HG03097 (cell line): Measurements from ENCODE around the gene HTR2A.
A peak's percentile ranks its signal among the peaks of the same experiment; 100 is the strongest.
"Not testable (repeated sequence)": the region's sequence is repeated elsewhere in the genome, so short reads cannot be mapped to it uniquely, and the experiment has no call there.

Experiments used
- ATAC-seq: cut with Tn5 transposase; IDR thresholded peaks from one replicate; pipeline ENCODE4 v1.9.1; 2021; ENCODE audit not compliant: unreplicated experiment, low FRiP score

HTR2A gene

DNA sequence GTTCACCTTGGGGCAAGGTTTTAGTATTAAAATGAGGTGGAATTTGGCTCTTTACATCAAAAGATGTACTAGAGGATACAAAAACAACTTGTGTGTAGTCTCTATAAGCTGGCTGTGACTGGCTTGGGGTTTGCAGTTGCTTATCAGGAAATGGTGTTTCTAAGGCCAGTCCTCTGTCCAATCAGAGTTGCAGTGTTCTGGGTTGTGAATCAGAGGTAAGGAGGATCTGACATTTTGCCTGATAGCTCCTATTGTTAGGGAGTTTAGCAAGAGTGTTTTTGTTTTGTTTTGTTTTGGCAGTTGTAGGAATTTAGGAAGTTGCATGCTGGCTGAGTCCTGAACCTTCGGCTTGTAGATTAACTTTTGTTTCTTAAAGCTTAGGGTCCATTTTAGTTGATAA is 79.8 kb downstream of the HTR2A start:
- no peak for ATAC-seq

DNA sequence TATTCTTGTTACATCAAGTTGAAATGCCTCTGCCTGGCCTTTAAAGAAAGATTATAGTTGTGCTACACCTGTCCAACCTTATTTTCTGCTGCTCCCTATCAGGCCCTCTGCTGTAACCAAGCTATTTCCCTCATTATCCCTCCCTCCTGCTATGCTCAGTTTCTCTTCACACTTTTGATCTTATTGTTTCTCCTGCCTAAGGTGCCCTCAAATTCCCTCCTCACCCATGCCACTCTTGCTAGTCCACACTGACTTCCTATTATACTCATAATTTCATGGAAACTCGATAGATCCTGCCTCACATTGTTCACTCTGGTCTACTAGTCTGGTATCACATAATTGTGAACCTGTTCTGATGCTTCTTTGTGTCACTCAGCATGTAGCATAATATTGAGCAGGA is 80.5 kb downstream of the HTR2A start:
- no peak for ATAC-seq

DNA sequence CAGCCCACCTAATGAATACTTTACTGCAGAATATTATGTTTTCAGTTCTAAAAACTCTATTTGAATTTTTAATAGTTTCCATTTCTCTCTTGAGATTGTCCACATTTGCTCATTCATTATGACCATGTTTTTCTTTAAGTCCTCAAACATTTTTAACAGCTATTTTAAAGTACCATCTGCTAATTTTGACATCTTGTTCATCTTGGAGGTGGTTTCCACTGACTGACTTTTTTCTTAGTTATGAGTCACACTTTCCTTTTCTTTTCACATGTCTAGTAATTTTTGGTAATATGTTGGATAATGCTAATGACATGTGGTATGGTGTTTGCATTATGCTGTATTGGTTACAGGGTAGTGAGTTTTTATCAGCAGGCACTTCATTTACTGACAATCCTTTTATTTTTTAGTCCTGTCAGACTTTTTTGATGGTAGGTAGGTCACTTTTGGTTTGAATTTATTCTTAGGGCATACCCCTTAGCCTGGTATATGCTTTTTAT is 84.5 kb downstream of the HTR2A start:
- ATAC-seq = no peak

DNA sequence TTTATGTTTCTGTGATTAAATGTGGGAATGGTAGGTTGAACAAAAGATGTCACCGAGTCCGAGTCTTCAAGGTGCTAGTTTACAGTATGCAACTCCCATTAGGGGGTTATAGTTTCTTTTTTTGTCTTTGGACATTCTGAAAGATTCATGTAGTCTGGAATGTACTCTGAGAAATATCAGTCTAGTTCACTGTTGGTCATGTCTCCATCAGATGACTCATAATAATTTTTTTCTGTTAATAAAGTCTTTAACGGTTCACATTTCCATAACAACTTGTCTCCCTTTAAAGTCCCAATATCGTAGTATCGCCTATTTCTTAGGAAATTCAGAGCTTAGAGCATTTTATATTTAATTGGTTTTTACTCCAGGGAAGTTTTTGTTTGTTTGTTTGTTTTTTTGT is 86.4 kb downstream of the HTR2A start:
- ATAC-seq = no peak

DNA sequence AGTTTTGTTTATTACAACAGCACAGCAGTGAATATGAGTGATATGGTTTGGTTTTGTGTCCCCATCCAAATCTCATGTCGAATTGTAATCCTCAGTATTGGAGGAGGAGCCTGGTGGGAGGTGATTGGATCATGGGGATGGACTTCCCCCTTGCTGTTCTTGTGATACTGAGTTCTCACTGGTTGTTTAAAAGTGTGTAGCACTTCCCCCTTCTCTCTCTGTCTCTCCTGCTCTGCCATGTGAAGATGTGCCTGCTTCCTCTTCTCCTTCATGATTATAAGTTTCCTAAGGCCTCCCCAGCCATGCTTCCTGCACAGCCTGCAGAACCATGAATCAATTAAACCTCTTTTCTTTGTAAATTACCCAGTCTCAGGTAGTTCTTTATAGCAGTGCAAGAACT is 91.9 kb downstream of the HTR2A start:
- not testable (repeated sequence) for ATAC-seq

DNA sequence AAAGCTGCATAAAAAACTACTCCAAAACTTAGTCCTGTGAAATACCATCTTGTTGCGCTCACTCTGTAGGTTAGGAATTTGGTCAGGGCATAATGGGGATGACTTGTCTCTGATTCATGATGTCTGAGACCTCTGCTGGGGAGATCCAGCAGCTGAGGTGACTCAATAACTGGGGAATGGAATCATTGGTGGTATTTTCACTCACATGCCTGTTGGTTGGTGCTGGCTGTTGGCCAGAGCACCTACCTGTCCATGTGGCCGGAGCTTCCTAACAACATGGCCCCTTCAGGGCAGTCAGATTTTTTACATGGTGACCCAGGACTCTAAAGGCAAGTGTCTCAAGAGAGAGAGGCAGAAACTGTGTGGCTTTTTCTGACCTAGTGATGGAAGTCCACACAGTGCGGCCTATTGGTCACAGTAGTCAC is 92.5 kb downstream of the HTR2A start:
- no peak for ATAC-seq

DNA sequence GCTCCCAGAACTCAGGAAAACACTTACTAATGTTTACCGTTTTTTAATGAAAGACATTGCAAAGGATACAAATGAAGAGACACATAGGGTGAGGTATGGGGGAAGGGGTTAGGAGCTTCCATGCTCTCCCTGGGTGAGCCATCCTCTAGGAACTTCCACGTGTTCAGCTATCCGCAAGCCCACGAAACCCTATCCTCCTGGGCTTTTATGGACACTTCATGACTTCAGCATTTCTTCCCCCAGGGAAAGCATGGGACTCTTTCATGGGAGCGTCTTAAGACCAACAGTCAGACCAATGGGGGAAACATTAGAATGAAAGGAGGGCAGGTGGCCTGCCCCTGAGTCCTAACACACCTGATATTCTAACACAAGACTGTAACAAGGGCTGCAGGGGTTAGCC is 93.3 kb downstream of the HTR2A start:
- ATAC-seq = no peak

DNA sequence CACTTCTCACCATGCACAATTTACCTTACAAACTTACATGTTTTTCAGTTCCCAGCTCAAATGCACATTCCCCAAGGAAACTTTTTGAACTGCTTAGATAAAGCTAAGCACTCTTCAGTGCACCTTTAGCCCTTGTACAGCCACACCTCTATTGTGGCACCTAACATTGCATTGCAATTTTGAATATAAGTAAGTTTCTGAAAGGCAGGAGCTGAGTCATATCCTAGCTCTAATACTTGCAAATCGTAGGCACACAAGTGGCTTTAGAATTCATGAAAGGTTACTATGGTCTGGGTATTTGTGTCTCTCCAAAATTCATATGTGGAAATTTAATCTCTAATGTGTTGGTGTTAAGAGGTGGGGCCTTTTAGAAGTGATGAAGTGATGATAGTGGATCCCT is 95.0 kb downstream of the HTR2A start:
- ATAC-seq = no peak

DNA sequence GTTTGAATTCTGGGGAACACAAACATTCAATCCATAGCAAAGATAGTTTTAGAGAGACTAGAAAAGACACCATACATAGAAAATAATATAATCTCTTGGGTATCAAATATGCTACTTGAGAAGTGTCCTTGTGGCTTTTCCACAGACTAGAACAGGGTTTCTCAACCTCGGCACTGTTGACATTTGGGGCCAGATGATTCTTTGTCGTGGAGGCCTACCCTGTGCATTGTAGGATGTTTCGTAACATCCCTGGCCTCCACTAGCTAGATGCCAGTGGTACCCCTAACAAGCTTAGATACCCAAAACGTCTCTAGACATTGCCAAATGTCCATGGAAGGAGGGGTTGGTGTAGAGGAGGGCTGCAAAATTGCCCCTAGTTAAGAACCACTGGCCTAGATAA is 97.7 kb downstream of the HTR2A start:
- no peak for ATAC-seq

DNA sequence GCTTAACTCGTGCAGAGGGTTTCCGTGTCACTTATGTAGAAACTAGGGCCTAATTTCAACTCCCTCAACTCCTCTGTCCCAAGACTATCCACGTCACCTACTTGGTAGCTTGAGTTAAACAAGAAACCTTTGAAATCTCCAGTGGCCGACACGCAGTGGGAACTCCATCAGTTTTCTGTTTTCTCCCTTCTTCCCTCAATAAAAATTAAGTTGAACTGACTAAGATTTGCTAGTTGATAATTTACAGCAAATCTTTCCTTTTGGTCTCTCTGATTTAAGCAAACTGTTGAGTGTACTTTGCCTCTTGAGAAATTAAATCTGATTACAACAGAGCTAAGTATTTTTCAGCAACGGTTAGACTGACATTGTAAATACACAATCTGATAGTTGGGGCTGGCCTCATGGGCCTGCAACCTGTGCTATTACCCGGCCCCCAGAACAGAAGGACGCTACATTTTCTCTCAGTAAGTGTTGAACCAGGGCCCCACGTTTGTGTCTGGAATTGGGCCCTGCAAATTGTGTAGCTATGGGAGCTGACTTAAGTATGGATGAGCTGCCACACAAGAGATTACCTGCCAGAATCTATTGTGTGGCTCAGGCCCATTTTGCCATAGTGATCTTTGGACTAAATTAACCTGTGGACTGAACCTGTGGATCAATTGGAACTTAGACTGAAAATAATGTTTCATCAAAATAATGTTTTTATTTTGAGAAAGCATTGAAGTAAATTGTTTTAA is 99.2 kb downstream of the HTR2A start:
- no peak for ATAC-seq

DNA sequence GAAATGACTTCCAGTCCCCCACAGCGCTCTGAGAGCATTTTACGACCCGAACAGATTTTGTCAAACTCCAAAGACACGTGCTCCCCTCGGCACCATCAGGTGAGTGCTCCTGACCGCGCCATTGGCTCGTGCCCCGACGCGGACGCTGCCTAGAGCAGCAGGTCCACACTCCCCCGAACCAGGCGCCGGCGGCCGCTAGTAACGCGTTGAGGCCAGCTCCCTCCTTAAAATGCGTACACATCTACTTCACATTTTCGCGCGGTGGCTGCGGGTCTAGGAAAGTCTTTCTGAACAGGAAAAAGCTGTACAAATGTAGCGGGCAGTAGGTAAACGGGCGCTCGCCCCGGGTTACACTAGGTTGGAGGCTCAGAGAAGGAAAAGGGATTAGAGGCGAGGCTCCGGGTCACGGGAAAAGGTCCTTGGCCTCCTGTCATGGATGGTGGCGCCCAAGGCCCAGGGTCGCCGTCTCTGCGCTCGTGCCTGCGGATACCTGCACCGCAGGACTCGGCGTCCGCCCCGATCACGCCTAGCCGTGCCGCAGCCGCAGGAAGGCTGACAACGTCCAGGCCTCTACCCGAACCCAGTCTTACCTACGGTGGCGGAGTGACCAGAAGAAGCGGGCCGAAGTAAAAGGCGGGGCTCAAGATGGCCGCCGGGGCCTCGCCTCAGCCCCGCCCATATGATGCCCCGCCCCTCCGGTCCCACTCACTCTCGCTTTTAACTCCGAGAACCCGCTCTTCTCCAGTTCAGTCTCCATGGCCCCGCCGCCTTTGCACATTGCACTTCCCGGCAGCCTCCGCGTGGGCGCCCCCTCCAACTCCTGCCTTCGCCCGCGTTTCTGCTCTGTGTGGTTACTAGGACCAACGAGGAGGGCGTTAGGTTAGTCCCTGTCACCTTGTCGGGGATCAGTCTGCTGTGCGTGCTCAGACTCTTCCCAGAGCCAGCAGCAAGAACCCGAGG is 100.1 kb downstream of the HTR2A start, which contains the start of gene ESD:
ESD (minus strand) TSS at position 647 of the 960 bp plus-strand sequence. CDS start 5,748 bp downstream, outside the sequence.
- peak; percentile 90 for ATAC-seq

DNA sequence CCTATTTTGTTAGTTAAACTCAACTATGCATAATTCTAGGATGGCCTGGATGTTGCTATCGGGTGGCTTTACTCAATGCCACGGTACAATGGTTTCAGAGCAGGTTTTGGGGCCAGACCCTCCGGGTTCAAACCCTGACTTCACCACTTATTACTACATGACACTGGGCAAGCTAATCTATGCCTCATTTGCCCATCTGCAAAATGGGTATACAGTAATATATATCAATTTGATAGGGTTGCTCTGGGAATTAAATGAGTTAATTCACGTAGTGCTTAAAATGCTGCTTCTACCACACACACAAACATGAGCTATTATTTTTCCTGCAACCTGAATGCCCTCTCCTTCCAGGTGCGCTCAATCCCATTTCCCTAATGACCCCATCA is 100.7 kb downstream of the HTR2A start:
- ATAC-seq = no peak

DNA sequence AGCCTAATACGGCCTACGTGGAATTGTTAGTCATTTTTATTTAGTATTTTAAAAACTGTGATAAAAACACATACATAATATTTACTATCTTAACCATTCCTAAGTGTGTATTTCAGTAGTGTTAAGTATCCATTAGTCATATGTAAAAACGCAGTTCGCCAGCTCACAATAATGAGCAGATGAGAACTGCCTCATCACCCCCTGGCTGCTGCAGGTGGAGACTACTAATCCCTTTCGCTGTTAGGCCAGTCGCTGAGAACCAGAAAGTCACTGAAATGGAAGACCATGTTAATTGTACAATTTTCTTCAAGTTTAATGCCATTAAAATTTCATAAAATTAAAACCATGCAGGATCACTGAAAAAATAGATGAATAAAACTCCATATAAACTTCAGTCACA is 101.5 kb downstream of the HTR2A start:
- ATAC-seq = no peak

DNA sequence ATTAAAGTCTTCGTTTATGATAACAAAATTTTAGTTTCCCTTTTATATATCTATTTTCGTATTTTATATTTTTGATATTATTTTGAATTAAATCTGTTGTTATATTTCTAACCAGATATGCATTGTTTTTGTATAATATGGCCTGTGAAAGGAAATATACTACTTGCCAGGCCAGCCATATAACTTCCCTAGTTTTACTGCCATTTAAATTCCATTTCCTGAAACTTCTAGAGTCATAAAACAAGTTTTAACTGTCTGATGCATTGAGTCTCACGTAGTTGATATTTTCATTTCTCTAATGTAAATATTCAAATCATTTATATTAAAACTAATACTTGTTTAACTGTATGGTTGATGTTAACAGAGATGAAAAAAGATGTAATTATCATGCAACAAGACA is 113.3 kb downstream of the HTR2A start:
- ATAC-seq = no peak

DNA sequence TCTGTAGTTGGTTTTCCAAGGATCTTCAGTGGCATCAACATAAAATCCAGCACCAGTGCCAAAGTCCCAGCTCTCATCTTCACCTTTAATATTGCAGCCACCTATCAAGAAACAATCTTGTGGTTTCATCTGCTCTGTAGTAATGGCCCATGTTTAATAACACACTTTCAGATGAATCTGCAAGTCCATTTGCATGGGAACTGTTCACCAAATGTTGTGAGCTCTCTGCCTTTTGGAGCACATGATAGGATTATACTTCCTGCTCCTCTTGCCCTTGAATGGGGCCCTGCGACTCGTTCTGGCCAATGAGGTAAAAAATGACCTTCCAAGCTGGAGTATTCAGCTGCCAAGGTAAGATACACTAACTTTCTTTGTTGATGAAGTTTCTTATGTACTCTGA is 114.2 kb downstream of the HTR2A start:
- ATAC-seq = no peak

DNA sequence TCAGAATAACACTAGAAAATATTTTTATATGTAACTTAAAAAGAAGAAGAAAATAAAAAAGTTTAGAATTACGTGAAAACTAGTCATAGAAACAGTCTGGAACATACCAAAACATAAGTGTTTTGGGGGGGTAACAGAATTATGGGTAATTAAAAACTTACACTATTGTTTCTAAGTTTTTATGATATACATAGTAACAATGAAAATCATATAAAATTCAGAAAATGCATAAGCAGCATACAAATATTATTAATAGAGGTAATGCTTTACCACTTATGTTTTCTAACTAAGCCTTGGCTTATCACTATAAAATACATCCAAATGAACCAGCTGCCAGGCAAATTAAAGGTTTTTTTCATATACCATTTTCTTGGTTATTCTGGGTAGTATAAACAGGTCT is 114.8 kb downstream of the HTR2A start:
- ATAC-seq = no peak
